Measurements from ENCODE around the gene CST9L.
"Not testable (repeated sequence)": the region's sequence is repeated elsewhere in the genome, so short reads cannot be mapped to it uniquely, and the experiment has no call there.

Gene CST9L

DNA sequence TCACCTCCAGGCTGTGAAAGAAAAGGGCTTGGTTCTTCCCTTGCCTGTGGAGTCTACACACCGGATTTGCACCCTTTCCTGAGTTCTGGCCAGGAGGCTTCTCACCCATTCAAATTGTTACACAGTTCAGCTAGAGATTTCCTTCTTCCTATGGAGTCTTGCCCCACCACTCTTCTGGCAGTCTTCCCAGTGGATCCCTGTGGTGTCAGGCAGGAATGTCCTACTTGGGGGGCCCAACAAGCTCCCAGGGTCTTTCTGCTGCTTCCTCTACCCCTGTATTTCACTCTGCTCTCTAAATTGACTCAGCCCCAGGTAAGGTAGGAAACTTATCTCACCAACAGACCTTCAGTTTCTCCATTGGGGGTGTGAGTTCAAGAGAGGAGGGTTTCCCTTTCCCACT is 14.0 kb upstream of the CST9L start:
- no peak overlapping the region for H3K4me3 ChIP-seq
- TF ChIP-seq, protein P1, sequence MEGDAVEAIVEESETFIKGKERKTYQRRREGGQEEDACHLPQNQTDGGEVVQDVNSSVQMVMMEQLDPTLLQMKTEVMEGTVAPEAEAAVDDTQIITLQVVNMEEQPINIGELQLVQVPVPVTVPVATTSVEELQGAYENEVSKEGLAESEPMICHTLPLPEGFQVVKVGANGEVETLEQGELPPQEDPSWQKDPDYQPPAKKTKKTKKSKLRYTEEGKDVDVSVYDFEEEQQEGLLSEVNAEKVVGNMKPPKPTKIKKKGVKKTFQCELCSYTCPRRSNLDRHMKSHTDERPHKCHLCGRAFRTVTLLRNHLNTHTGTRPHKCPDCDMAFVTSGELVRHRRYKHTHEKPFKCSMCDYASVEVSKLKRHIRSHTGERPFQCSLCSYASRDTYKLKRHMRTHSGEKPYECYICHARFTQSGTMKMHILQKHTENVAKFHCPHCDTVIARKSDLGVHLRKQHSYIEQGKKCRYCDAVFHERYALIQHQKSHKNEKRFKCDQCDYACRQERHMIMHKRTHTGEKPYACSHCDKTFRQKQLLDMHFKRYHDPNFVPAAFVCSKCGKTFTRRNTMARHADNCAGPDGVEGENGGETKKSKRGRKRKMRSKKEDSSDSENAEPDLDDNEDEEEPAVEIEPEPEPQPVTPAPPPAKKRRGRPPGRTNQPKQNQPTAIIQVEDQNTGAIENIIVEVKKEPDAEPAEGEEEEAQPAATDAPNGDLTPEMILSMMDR (IDR thresholded peaks at IDR 0.05): no peak
- H3K27ac ChIP-seq: no peak overlapping the region
- DNase-seq (ENCODE audit: low spot score): no peak

DNA sequence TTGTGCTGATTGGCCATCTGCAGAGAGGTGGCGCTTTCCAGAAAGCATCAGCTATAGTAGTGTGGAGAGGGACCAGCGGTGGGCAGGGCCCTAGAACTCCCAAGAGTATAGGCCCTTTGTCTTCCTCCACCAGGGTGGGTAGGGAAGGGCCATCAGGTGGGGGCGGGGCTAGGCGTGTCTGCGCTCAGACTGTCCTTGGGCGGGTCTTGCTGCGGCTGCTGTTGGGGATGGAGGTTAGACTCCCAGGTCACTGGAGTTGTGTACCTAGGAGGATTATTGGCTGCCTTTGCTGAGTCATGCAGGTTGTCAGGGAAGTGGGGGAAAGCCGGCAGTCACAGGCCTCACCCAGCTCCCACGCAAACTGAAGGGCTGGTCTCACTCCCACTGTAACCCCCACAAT is 13.5 kb upstream of the CST9L start:
- DNase-seq (ENCODE audit: low spot score); H3K4me3 ChIP-seq; H3K27ac ChIP-seq: not testable (repeated sequence)

DNA sequence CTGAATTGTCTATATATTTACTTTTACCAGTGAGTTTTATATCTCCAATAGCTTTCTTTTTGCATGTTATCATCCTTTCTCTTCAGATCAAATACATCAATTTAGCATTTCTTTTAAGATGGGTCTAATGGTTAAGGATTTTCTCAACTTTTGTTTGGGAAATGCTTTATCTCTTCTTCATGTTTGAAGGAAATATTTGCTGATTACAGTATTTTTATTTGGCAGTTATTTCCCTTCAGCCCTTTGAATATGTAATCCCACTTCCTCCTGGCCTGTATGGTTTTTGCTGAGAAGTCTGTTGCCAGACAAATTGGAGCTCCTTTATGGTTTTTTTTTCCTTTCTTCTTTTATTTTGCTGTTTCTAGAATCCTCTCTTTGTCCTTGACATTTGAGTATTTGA is 6.7 kb upstream of the CST9L start:
- H3K4me3 ChIP-seq: no peak overlapping the region
- TF ChIP-seq, protein P1 (IDR thresholded peaks at IDR 0.05): no peak
- H3K27ac ChIP-seq: no peak overlapping the region
- no peak for DNase-seq (ENCODE audit: low spot score)

GRCh38 chr20:23570178-23570760 is 2.0 kb upstream of the CST9L start:
- H3K27ac ChIP-seq: no peak overlapping the region
- DNase-seq (ENCODE audit: low spot score): no peak
- TF ChIP-seq, protein P1 (IDR thresholded peaks at IDR 0.05): no peak
- H3K4me3 ChIP-seq: no peak overlapping the region

DNA sequence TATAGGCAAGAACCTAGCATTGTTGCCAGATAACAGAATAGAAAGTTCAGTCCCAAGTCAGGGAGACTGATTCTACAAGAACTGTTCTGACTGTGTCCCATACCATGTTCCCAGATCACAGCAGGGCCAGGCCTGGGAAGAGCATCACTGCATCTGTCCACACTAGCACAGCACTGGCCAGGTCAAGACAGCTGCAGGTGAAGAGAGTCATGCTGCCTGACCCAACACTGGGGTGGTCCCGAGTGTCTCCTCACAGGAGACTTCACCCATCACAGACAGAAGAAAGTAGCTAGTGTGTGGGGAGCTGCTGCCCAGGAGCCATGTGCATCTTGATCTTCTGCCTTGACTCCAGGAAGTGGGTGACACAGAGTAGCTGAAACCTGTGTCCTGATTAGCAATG is 1.3 kb upstream of the CST9L start:
- TF ChIP-seq, protein P1 (IDR thresholded peaks at IDR 0.05): no peak
- Histone ChIP-seq H3K4me3 (no peak overlapping the region), H3K27ac (no peak overlapping the region)
- no peak for DNase-seq (ENCODE audit: low spot score)

GRCh38 chr20:23568971-23569330 is 667 bp upstream of the CST9L start:
- no peak overlapping the region for H3K27ac ChIP-seq
- TF ChIP-seq, protein P1 (IDR thresholded peaks at IDR 0.05): no peak
- no peak for DNase-seq (ENCODE audit: low spot score)

GRCh38 chr20:23566199-23566932 is 1.9 kb downstream of the CST9L start:
- TF ChIP-seq, protein P1 (IDR thresholded peaks at IDR 0.05): no peak
- DNase-seq (ENCODE audit: low spot score): no peak
- Histone ChIP-seq H3K27ac (no peak overlapping the region), H3K4me3 (no peak overlapping the region)

More at GRCh38 chr20:23568971-23569330, 667 bp upstream of the CST9L start:
- no peak overlapping the region for H3K4me3 ChIP-seq

Measured in coronary artery (tissue), 2 donors.